ENCODE results near the gene MDH2.
"Not testable (repeated sequence)": the region's sequence is repeated elsewhere in the genome, so short reads cannot be mapped to it uniquely, and the experiment has no call there.

The MDH2 gene

DNA sequence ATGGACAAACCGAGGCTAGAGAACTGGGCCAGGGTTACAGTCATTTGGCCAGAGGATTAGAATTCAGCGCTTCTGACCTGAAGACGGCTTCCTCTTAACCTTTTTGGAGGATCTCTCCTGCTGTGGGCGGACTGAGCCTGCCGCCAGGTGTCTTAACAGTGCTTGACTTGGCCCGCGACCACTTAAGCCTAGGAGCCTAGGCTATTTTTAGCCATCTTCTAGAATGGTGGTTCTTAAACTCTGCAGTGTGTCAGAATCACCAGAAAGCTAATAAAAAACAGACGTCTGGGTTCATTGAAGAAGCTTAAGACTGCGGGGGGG is 722 bp downstream of the MDH2 start:
- peak; percentile 27 for DNase-seq

DNA sequence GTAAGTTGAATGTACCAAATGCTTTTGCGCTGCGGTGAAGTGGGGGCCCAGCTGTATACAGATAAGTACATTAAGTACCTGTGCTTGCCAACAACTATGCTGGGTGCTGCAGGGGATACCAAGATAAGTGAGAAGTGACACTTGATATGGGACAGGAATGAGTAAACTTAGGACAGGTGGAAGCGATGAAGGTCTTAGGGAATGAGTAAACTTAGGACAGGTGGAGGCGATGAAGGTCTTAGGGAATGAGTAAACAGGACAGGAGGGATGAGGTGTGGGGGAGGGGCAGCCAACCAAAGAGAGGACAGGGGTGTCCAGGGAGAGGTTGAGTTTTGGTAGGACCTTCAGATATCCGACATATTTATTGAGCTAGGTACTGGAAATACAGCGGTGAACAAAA is 1.4 kb downstream of the MDH2 start:
- no peak for DNase-seq

DNA sequence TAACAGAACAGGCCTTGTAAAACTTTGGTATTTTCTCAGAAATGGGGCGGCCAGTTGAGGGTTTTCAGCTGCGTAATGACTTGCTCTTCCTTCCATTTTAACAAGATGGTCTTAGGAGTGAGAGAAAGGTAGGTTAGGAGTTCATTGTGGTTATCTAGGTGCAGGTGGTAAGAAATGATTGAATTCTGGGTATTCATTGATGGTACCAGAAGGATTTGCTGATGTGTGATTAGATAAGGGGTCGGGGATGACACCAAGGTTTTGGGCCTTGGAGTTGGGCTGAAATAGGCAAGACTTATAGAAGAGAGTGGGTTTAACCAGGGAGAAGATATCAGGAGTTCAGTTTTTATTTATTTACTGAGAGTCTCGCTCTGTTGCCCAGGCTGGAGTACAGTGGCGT is 2.6 kb downstream of the MDH2 start:
- no peak for DNase-seq

DNA sequence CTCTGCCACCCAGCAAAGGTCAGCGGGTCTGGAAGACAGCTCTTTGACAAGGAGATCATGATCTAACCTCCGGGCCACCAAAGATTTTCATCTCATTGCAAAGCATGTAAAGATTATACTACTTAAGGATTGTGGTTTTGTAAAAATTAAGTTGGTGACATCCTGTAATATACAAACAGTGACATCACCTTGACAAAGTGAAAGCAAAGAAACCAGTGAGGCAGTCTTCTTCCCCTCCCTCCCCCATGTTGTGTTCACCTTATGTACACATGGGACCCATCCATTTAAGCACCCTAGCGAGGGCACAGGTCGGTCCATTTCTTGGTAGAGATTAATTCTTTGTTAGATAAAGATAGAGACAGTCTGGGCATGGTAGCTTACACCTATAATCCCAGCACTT is 3.9 kb downstream of the MDH2 start:
- no peak for DNase-seq

DNA sequence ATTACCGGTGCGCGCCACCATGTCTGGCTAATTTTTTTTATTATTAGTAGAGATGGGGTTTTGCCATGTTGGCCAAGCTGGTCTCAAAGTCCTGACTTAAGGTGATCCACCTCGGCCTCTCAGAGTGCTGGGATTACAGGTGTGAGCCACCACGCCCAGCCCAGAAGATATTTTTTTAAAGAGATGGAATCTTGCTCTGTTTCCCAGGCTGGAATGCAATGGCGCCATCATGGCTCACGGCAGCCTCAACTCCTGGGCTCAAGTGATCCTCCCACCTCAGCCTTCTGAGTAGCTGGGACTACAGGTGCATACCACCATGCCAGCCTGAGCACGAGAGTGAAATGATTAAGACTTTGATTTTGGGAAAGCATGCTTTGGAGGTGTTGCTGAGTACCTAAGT is 4.8 kb downstream of the MDH2 start:
- not testable (repeated sequence) for DNase-seq

- DNase-seq: no peak
Observed at GRCh38 chr7:76053461-76053860, 5.6 kb downstream of the MDH2 start.

- DNase-seq: no peak
Observed at GRCh38 chr7:76054123-76055120, 6.5 kb downstream of the MDH2 start.

- no peak for DNase-seq
Observed at GRCh38 chr7:76056241-76056640, 8.3 kb downstream of the MDH2 start.

GRCh38 chr7:76057103-76057812 is 9.4 kb downstream of the MDH2 start:
- DNase-seq: no peak

DNA sequence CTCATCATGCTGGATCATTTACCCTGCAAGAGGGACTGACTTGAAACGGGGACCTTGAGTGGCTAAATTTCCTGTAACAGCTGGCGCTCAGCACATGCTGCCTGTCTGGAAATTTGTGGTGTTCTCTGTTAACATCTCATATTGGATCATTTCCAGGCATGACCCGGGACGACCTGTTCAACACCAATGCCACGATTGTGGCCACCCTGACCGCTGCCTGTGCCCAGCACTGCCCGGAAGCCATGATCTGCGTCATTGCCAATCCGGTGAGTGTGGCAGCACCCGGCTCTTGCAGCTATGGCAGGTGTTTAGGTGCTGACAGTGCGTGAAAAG is 9.9 kb downstream of the MDH2 start:
- DNase-seq: no peak

DNA sequence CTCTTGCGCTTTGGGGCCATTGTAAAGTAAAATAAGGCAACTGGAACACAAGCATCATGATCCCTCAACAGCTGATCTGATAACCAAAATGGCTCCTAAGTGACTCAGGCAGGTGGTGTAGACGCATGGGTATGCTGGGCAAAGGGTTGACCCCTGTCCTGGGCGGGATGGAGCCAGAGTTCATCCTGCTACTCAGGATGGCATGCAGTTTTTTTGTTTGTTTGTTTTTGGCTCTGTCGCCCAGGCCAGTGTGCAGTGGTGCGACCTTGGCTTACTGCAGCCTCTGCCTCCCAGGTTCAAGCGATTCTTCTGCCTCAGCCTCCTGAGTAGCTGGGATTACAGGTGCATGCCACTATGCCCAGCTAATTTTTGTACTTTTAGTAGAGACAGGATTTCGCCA is 10.8 kb downstream of the MDH2 start:
- DNase-seq: not testable (repeated sequence)

DNA sequence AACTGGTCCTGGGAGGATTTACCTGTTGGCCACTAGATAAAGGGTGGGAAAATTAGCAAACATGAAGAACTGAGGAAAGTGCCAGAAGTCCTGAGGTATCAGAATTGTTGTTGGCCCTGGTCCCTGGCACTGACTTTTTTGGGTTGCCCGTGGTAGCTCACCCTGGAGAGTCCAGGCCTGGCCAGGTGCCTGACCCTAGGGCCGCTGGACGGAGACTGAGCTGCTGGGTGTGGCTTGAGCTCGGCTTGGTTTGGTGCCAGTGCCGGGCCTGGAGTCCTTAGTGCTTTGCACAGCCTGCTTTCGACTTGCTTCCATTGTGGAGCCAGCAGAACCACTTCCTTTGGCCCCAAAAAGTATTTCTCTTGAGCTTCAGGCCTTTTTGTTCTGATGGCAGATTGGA is 12.9 kb downstream of the MDH2 start:
- no peak for DNase-seq

GRCh38 chr7:76062254-76062653 is 14.3 kb downstream of the MDH2 start:
- no peak for DNase-seq

- no peak for DNase-seq
Observed at GRCh38 chr7:76063114-76063513, 15.2 kb downstream of the MDH2 start.

DNA sequence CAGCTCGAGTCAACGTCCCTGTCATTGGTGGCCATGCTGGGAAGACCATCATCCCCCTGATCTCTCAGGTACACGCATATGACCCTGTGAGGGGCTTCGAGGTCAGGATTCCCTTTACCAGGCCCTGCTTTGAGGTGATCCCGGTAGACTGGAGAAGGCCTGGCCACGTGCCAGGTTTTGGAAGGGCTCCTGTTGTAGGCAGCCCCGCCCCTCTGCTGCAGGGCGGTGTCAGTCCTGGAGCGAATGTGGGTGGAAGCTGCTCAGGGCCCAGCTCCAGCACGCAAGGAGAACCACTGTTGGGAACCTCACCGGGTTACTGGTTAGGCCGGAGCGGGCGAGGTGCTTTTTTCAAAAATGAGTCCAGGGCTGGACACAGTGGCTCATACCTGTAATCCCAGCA is 15.6 kb downstream of the MDH2 start:
- no peak for DNase-seq

GRCh38 chr7:76064208-76064970 is 16.5 kb downstream of the MDH2 start:
- no peak for DNase-seq

DNA sequence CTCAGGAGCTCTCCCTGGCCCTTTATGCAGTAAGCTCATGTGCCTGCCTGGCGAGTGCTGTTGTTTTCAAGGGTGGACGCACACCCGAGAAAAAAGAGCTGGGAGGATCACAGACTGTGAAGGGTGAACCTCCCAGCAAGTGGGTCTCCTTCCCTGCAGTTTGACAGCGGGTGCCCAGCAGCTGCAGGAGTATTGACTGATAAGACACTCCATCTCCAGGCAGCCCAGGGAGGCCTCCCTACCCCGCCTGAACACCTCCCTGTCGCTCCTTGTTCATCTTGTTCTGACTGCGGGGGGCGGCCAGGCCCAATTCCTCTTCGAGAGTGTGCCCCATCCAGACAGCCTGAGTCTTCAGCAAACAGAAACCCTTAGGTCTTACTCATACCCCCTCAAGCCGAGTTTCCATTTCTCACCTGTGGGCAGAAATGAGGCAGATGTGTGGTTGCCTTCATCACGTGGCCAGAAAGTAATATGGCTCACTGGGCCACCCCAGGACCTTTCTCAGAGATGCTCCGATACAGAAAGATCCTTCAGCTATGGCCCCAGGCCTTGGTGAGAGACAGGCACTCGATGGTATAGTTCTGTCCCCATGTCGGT is 17.2 kb downstream of the MDH2 start:
- no peak for DNase-seq

DNA sequence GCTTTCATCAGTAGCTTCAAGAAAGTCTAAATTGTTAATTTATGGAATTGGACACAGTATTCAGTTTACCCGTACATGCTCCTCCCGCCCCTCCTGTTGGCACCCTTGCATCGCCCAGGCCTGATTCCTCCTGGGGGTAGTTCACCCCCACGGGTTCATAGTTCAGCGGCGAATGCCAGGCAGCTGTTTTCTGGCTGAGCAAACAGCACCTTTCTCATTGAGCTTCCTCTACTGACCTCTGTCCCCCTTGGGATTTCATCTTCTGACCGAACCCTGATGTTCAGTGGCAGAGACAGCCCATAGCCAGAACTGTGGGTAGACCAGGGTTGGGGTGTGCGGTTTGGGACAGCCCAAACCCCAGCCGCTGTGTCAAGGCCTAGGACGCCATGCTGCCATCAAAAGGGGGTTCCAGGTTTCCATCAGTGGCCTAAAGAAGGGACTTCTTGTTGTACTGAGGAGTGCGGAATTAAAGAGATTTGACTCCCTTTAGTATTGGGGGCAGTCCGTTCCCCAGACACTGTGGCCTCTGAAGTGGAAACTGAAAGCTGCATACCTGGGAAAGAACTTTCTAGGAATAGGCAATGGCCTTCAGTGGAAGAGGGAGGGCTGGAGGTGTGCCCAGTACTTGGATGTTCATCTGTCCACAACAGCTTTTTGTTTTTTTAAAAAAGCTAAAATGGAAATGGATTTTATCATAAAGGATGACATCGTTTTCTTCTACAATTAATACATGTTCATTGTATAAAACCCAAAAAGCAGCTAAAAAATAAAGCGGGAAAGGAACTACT is 19.0 kb downstream of the MDH2 start:
- no peak for DNase-seq

- no peak for DNase-seq
Observed at GRCh38 chr7:76069238-76069638, 21.3 kb downstream of the MDH2 start.

DNA sequence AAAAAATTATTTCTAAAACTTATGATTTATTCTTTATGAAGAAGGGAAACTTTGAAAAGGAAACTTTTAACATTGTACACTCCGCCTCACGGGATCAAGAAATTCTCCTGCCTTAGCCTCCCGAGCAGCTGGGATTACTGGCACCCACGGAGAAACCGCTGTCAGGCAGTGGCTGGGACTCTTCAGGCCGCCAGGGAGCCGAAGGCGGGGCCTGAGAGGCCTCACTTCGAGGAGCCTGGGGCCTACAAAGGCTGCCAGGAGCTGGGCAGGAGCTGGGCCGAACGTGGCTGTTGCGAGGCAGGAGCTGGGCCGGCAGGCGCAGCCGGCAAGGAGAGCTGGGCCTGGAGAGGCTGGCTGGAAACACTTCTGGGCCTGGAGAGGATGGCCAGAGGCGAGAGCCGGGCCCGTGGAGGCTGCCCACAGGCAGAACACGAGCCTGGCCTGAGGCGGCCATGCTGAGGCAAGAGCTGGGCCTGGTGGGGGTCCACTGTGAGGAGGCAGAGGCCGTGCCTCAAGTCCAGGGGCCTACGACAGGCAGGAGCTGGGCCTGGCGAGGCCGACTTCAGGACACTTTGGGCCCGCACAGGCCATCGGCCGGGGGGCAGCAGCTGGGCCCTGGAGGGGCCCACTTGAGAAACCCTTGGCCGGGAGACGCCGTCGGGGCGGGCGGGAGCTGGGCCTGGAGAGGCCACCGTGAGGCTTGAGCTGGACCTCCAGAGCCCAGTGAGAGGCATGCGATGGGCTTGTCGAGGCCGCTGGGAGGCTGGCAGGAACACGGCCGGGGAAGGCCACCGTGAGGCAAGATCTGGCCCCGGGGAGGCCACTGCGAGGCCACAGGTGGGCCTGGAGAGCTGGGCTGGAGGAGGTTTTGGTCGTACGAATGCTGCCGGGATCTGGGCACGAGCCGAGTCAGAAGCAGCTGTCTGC is 23.7 kb downstream of the MDH2 start:
- no peak for DNase-seq

Data from CD4-positive, alpha-beta T cell treated with Interleukin-6 for 4 hours (primary cell).